ENCODE results near the gene EDIL3. TPM values are rescaled to one million over a fixed set of nuclear protein-coding genes. Genes with fewer than 3 reads are reported as not detected.

The EDIL3 gene
- total RNA-seq, 1 donor from 2014 or later = 1.1 TPM

DNA sequence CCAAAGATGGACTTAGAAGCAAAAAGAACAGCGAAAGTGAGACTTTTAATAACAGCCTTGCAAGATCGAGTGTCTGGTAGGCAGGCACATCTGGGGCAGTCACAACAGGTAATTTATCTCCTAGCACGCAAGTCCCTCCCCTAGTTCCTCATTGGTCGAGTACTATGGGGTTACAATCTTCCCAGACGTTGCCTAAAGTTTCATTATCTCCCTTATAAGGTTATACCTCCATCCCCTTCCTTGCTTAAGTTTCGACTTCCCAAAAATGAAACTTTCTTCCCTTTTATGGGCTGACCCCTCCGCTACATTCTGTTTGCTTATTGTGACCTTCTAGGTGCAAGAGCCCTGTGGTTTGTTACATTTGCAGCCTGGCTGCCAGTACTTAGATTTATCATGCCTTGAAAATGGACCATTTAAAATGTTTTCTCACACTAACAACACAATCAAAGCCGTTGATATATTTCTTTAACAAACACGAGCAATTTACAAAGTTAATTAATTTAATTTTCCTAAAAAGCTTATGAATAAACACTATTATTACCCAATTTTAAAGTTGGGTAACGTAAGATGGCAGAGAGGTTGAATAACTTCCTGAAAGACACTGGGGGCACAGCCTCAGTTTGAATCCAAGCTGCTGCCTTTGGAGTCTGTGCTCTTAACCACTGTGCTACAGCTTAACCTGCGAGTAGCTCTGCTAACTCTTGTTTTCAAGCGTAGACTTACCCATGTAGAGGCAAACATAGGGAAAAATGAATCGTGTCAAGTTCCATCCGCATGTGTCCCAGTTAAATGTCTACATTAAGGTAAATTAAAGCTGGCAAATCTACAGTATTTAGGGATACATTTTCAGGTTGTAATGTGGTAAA lies 91.7 kb downstream of the EDIL3 start:
- DNase-seq (ENCODE audit: low read depth) (no peak), FAIRE-seq (no peak)
- no peak overlapping the region for H3K4me3 ChIP-seq (ENCODE audit: low read depth, low read length)
- H3K36me3 ChIP-seq (ENCODE audit: control insufficient read depth, insufficient read depth, low read length) = no peaks in the 10 kb centered on the region
- no peaks in the 10 kb centered on the region for H3K27me3 ChIP-seq (ENCODE audit: control insufficient read depth, insufficient read depth, low read length)
- TF ChIP-seq, protein P1, sequence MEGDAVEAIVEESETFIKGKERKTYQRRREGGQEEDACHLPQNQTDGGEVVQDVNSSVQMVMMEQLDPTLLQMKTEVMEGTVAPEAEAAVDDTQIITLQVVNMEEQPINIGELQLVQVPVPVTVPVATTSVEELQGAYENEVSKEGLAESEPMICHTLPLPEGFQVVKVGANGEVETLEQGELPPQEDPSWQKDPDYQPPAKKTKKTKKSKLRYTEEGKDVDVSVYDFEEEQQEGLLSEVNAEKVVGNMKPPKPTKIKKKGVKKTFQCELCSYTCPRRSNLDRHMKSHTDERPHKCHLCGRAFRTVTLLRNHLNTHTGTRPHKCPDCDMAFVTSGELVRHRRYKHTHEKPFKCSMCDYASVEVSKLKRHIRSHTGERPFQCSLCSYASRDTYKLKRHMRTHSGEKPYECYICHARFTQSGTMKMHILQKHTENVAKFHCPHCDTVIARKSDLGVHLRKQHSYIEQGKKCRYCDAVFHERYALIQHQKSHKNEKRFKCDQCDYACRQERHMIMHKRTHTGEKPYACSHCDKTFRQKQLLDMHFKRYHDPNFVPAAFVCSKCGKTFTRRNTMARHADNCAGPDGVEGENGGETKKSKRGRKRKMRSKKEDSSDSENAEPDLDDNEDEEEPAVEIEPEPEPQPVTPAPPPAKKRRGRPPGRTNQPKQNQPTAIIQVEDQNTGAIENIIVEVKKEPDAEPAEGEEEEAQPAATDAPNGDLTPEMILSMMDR (IDR thresholded peaks at IDR 0.05; ENCODE audit: insufficient read depth, low read length, severe bottlenecking) = no peak

DNA sequence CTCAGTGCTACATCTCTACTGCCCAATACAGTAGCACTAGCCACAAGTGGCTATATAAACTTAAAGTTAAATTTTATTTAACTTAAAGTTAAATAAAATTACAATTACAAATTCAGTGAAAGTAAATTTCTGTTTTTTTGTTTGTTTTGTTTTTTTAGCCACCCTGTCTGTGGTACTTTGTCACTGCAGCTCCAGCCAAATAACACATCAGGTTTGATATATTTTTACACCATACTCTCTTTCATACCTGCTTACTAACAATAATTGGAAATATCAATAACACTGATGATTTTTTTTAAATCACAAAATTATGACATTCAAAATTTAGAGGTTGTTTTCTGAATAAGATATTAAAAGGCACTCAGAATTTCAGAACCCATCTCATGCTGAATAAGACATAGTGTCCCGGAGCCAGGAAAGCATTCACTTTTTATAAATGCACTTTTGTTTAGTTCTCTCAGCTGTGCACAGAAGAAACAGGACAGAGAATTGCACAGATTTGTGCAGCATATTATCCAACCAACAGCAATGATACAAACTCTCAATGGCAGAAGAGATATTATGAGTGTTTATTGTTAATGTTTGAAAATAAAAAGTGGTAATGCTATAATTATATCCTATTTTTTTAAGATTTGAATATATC lies 92.6 kb downstream of the EDIL3 start:
- FAIRE-seq = no peak
- TF ChIP-seq, protein P1 (IDR thresholded peaks at IDR 0.05; ENCODE audit: insufficient read depth, low read length, severe bottlenecking) = no peak

DNA sequence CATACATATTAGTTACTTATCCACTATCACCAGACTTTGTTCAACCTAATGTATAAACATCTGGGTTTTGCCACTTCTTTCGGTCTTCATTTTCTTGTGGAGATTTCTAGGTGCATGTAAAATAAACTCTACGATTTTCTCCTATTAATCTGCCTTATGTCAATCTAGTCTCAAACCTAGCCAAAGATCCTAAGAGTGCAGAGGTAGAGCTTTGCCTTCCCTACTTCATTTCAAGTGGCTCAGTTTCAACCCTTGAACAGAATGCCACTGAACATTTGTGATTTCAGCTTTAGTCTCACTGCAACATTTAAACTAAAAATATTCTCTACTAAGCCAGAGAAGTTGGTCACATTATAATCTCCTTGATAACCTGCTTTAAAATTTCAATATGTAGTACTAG lies 94.0 kb downstream of the EDIL3 start:
- Histone ChIP-seq H3K4me3 (ENCODE audit: low read depth, low read length) (no peak overlapping the region), H3K36me3 (ENCODE audit: control insufficient read depth, insufficient read depth, low read length) (no peaks in the 10 kb centered on the region), H3K27me3 (ENCODE audit: control insufficient read depth, insufficient read depth, low read length) (no peaks in the 10 kb centered on the region)
- no peak for FAIRE-seq
- DNase-seq (ENCODE audit: low read depth) = no peak
- TF ChIP-seq, protein P1 (IDR thresholded peaks at IDR 0.05; ENCODE audit: insufficient read depth, low read length, severe bottlenecking) = no peak

More for the DNA sequence above, 92.6 kb downstream of the EDIL3 start:
- H3K4me3 ChIP-seq (ENCODE audit: low read depth, low read length) = no peak overlapping the region
- H3K36me3 ChIP-seq (ENCODE audit: control insufficient read depth, insufficient read depth, low read length) = no peaks in the 10 kb centered on the region
- no peaks in the 10 kb centered on the region for H3K27me3 ChIP-seq (ENCODE audit: control insufficient read depth, insufficient read depth, low read length)
- DNase-seq (ENCODE audit: low read depth) = no peak

DNA sequence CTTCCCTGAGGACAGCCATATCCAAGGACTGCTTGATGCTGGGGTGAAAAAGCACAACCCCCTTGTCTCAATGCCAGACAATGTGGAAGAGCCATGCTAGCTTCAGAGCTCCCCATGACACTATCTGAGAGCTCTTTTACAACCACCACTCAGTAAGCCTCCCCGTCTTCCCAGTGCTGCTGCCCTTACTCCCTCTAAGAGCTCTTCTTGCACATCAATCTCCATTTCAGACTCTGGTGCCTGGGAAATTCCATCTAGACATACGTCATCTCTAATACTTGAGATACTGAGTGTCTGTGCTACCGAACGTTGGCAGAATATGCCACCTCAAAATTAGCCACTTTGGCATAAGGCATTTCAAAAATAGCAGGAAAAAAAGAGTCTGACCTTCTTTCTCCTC lies 94.5 kb downstream of the EDIL3 start:
- Histone ChIP-seq H3K36me3 (ENCODE audit: control insufficient read depth, insufficient read depth, low read length) (no peaks in the 10 kb centered on the region), H3K4me3 (ENCODE audit: low read depth, low read length) (no peak overlapping the region), H3K27me3 (ENCODE audit: control insufficient read depth, insufficient read depth, low read length) (no peaks in the 10 kb centered on the region)
- FAIRE-seq (no peak), DNase-seq (ENCODE audit: low read depth) (peak; percentile 24)
- TF ChIP-seq, protein P1 (IDR thresholded peaks at IDR 0.05; ENCODE audit: insufficient read depth, low read length, severe bottlenecking) = no peak

DNA sequence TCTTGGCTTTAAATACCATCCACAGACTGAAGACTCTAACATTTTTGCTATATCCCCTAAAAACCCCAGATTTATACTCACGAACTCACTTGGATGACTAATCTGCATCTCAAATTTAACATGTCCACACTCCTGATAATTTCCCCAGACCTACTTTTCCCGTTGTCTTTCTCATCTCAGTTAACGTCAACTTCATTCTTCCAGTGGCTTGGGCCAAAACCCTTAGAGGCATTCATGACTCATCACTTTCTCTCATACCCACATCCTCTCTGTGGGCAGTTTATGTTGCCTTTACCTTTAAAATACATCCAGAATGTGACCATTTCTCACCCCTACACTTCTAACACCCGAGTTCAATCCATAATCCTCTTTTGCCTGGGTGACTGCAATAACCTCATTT lies 96.7 kb downstream of the EDIL3 start:
- H3K36me3 ChIP-seq (ENCODE audit: control insufficient read depth, insufficient read depth, low read length) = no peaks in the 10 kb centered on the region
- TF ChIP-seq, protein P1 (IDR thresholded peaks at IDR 0.05; ENCODE audit: insufficient read depth, low read length, severe bottlenecking) = no peak
- DNase-seq (ENCODE audit: low read depth) (peak; percentile 97), FAIRE-seq (peak; percentile 55)
- no peak overlapping the region for H3K4me3 ChIP-seq (ENCODE audit: low read depth, low read length)
- H3K27me3 ChIP-seq (ENCODE audit: control insufficient read depth, insufficient read depth, low read length) = no peaks in the 10 kb centered on the region
